ENCODE data around the gene IL17RE. TPM values are rescaled to one million over a fixed set of nuclear protein-coding genes. Genes with fewer than 3 reads are reported as not detected.

IL17RE gene
- total and polyA plus RNA-seq, 2 of the 13 experiments (the other 11 are each of a cell fraction or from before 2014, with no cell fraction given), result 14.5 to 24.1 TPM

DNA sequence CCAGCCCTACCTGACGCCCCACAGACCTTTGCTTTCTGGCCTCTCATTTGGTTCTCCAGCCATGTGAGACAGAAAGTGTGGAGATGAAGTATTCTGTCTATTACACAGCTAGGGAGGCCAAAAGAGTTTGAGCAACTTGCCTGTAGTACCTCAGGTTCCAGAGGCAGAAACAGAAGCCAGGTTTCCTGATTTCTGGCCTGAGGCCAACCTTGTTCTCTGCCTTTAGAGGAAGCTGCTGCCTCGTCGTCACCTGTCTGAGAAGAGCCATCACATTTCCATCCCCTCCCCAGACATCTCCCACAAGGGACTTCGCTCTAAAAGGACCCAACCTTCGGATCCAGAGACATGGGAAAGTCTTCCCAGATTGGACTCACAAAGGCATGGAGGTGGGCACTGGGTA lies 3.8 kb downstream of the IL17RE start (continued):
- TF ChIP-seq, protein P1, sequence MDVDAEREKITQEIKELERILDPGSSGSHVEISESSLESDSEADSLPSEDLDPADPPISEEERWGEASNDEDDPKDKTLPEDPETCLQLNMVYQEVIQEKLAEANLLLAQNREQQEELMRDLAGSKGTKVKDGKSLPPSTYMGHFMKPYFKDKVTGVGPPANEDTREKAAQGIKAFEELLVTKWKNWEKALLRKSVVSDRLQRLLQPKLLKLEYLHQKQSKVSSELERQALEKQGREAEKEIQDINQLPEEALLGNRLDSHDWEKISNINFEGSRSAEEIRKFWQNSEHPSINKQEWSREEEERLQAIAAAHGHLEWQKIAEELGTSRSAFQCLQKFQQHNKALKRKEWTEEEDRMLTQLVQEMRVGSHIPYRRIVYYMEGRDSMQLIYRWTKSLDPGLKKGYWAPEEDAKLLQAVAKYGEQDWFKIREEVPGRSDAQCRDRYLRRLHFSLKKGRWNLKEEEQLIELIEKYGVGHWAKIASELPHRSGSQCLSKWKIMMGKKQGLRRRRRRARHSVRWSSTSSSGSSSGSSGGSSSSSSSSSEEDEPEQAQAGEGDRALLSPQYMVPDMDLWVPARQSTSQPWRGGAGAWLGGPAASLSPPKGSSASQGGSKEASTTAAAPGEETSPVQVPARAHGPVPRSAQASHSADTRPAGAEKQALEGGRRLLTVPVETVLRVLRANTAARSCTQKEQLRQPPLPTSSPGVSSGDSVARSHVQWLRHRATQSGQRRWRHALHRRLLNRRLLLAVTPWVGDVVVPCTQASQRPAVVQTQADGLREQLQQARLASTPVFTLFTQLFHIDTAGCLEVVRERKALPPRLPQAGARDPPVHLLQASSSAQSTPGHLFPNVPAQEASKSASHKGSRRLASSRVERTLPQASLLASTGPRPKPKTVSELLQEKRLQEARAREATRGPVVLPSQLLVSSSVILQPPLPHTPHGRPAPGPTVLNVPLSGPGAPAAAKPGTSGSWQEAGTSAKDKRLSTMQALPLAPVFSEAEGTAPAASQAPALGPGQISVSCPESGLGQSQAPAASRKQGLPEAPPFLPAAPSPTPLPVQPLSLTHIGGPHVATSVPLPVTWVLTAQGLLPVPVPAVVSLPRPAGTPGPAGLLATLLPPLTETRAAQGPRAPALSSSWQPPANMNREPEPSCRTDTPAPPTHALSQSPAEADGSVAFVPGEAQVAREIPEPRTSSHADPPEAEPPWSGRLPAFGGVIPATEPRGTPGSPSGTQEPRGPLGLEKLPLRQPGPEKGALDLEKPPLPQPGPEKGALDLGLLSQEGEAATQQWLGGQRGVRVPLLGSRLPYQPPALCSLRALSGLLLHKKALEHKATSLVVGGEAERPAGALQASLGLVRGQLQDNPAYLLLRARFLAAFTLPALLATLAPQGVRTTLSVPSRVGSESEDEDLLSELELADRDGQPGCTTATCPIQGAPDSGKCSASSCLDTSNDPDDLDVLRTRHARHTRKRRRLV (CRISPR knock-in tag; IDR thresholded peaks at IDR 0.05), result no peak
- TF ChIP-seq MATR3 (CRISPR knock-in tag; IDR thresholded peaks at IDR 0.05), result no peak
- no peak for TF ChIP-seq FOXA1 (IDR thresholded peaks at IDR 0.05)
- TF ChIP-seq FOXA1 (CRISPR knock-in tag; IDR thresholded peaks at IDR 0.05), result no peak

DNA sequence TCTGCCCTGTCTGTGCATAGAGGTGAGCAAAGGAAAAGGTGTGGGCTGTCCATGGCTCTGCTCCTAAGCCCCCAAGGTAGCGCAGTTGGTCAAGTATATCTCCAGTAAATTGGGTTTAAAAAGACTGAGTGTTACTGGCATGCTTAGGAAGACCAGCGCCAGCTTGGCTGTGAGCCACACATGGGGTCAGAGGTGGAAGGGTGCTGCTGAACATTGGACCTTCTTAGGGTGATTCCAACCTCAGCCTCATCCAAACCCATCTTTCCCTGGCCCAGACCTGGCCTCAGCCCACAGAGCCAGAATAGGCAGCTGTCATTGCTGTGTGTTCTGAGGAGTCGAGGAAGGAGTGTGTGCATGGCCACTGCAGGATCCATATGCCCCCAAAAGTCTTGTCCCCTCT lies 5.6 kb downstream of the IL17RE start:
- no peaks in the 10 kb centered on the region for H4K20me1 ChIP-seq (ENCODE audit: insufficient read depth, low read length)
- BruUV-seq (replicated peaks), result no TSS peak
- peaks cover 20% of the 10 kb centered on the region for H3K4me1 ChIP-seq (ENCODE audit: insufficient read depth, low read length)
- no peak overlapping the region for H3K27ac ChIP-seq (ENCODE audit: extremely low read length, insufficient read depth, low read length)
- H3K79me2 ChIP-seq (ENCODE audit: insufficient read depth, low read length), result peaks cover 8% of the 10 kb centered on the region
- ATAC-seq (no peak), FAIRE-seq (no peak), DNase-seq (ENCODE audit: low spot score) (no peak)
- H3K4me2 ChIP-seq (ENCODE audit: low read depth, low read length), result no peak overlapping the region
- no peaks in the 10 kb centered on the region for H3K9me3 ChIP-seq (ENCODE audit: low read length)
- peaks cover 18 to 38% of the 10 kb centered on the region in 2 experiments for H3K36me3 ChIP-seq (replicated peaks in 1 of 2; ENCODE audit: control insufficient read depth in 1 of 2, insufficient read depth in 2 of 2, low read length in 2 of 2)
- ChIA-PET POLR2A (no interaction called here), CTCF (ENCODE audit: low intra/inter-chr PET ratio, low total read pairs) (no interaction called here)
- H2AFZ ChIP-seq (ENCODE audit: low read length), result no peak overlapping the region
- H3K4me3 ChIP-seq (replicated peaks in 1 of 3; ENCODE audit: insufficient read depth in 1 of 3, low read depth in 2 of 3, low read length in 3 of 3), result no peak overlapping the region
- 100% methylated on average over 3 of the region's 3 CpGs for WGBS (ENCODE audit: low lambda C conversion rate)
- in situ Hi-C loops (cut with HindIII; ENCODE audit: extremely low pct_ligation_motif_present, low pct_unique_long_range_greater_than_20kb) (no loop called here), intact Hi-C loops (cut with micrococcal nuclease; ENCODE audit: unreplicated experiment) (no loop called here)
- no peaks in the 10 kb centered on the region for H3K27me3 ChIP-seq (ENCODE audit: control insufficient read depth in 1 of 2, insufficient read depth in 2 of 2, low read length in 2 of 2)
- no peak overlapping the region for H3K9ac ChIP-seq (ENCODE audit: insufficient read depth, low read depth, low read length)
- TF ChIP-seq SP2 (CRISPR knock-in tag; IDR thresholded peaks at IDR 0.05) (no peak), PAX8 (CRISPR knock-in tag; IDR thresholded peaks at IDR 0.05; ENCODE audit: borderline replicate concordance) (no peak), ZNF558 (CRISPR knock-in tag; IDR thresholded peaks at IDR 0.05; ENCODE audit: borderline replicate concordance) (no peak), ZNF350 (CRISPR knock-in tag; IDR thresholded peaks at IDR 0.05; ENCODE audit: borderline replicate concordance, low read depth) (no peak), ZFP36L2 (CRISPR knock-in tag; IDR thresholded peaks at IDR 0.05) (no peak)
- TF ChIP-seq, protein P2, sequence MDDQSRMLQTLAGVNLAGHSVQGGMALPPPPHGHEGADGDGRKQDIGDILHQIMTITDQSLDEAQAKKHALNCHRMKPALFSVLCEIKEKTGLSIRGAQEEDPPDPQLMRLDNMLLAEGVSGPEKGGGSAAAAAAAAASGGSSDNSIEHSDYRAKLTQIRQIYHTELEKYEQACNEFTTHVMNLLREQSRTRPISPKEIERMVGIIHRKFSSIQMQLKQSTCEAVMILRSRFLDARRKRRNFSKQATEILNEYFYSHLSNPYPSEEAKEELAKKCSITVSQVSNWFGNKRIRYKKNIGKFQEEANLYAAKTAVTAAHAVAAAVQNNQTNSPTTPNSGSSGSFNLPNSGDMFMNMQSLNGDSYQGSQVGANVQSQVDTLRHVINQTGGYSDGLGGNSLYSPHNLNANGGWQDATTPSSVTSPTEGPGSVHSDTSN (CRISPR knock-in tag; IDR thresholded peaks at IDR 0.05; ENCODE audit: borderline replicate concordance), result no peak
- TF ChIP-seq, protein P3, sequence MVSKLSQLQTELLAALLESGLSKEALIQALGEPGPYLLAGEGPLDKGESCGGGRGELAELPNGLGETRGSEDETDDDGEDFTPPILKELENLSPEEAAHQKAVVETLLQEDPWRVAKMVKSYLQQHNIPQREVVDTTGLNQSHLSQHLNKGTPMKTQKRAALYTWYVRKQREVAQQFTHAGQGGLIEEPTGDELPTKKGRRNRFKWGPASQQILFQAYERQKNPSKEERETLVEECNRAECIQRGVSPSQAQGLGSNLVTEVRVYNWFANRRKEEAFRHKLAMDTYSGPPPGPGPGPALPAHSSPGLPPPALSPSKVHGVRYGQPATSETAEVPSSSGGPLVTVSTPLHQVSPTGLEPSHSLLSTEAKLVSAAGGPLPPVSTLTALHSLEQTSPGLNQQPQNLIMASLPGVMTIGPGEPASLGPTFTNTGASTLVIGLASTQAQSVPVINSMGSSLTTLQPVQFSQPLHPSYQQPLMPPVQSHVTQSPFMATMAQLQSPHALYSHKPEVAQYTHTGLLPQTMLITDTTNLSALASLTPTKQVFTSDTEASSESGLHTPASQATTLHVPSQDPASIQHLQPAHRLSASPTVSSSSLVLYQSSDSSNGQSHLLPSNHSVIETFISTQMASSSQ (IDR thresholded peaks at IDR 0.05; ENCODE audit: low read depth), result no peak
- TF ChIP-seq, protein P3 (CRISPR knock-in tag; IDR thresholded peaks at IDR 0.05; ENCODE audit: borderline replicate concordance), result no peak
- TF ChIP-seq, protein P4, sequence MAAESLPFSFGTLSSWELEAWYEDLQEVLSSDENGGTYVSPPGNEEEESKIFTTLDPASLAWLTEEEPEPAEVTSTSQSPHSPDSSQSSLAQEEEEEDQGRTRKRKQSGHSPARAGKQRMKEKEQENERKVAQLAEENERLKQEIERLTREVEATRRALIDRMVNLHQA (CRISPR knock-in tag; IDR thresholded peaks at IDR 0.05), result no peak

Data from HepG2 (cell line).